Spleen (tissue), 11 donors: ENCODE measurements around the gene MYCN. TPM values are rescaled to one million over a fixed set of nuclear protein-coding genes. Genes with fewer than 3 reads are reported as not detected.
"Not testable (repeated sequence)": the region's sequence is repeated elsewhere in the genome, so short reads cannot be mapped to it uniquely, and the experiment has no call there.

ENCODE experiments used
- DNase-seq: peaks from one replicate; pipeline ENCODE4 v3.0.0-alpha.2; 2020
- H3K27ac ChIP-seq, 8 donors: fragments of 200-600 bp; sonication (generic) in 7 of 8; 1 replicate in 4 of 8; 2 replicates in 4 of 8; pipeline versions ENCODE4 v1.5.0 to v1.8.0; 2016 to 2021; ENCODE audit warnings: inconsistent platforms in 4 of 8, mild to moderate bottlenecking in 4 of 8, moderate library complexity in 1 of 8
- H3K27me3 ChIP-seq, 7 donors: fragments of 200-600 bp; sonication (generic) in 6 of 7; replicated peaks in 1 of 7; 1 replicate in 4 of 7; 2 replicates in 3 of 7; pipeline versions ENCODE4 v1.5.0 to v1.8.0; 2016 to 2021; ENCODE audit warnings: inconsistent platforms in 3 of 7, mild to moderate bottlenecking in 1 of 7
- H3K36me3 ChIP-seq, 6 donors: fragments of 200-600 bp; sonication (generic) in 5 of 6; 1 replicate in 4 of 6; 2 replicates in 2 of 6; pipeline versions ENCODE4 v1.5.0 to v1.8.0; 2016 to 2021; ENCODE audit warnings: inconsistent platforms in 2 of 6
- H3K4me1 ChIP-seq, 6 donors: fragments of 200-600 bp; sonication (generic) in 5 of 6; 1 replicate in 3 of 6; 2 replicates in 3 of 6; pipeline versions ENCODE4 v1.5.0 to v1.8.0; 2016 to 2021; ENCODE audit warnings: inconsistent platforms in 3 of 6
- H3K4me3 ChIP-seq, 8 donors: fragments of 200-600 bp; sonication (generic) in 7 of 8; 1 replicate in 4 of 8; 2 replicates in 4 of 8; pipeline versions ENCODE4 v1.5.0 to v1.8.0; 2016 to 2021; ENCODE audit warnings: inconsistent platforms in 4 of 8, mild to moderate bottlenecking in 4 of 8, moderate library complexity in 2 of 8
- H3K9me3 ChIP-seq, 8 donors: fragments of 200-600 bp; sonication (generic) in 7 of 8; 1 replicate in 4 of 8; 2 replicates in 4 of 8; pipeline versions ENCODE4 v1.5.0 to v1.8.0; 2016 to 2021; ENCODE audit warnings: inconsistent platforms in 4 of 8
- POLR2A ChIP-seq, 3 donors: fragments of 450-650 bp; IDR thresholded peaks; one replicate each; pipeline ENCODE4 v1.5.1; 2017; ENCODE audit warnings: antibody characterized with exemption in 3 of 3, mild to moderate bottlenecking in 1 of 3
- POLR2AphosphoS5 ChIP-seq, 3 donors: sonication (generic); formaldehyde crosslinking; IDR thresholded peaks; one replicate each; pipeline ENCODE4 v1.5.1; 2017; ENCODE audit warnings: antibody characterized with exemption in 3 of 3
- WGBS, 5 donors: extraction: QIAGEN DNeasy Blood & Tissue Kit in 3 of 5; methylation state at CpG; one replicate each; pipeline versions ENCODE4 v1.1.5 to v1.1.7; 2013 to 2018; 5-methylcytosine and 5-hydroxymethylcytosine counted together
- intact Hi-C: fragments of 100-400 bp; cut with DNase I; formaldehyde crosslinking; loops from one replicate; pipeline ENCODE4 v1.15.0; 2023; ENCODE audit warnings: low total_unique reads
- polyA plus RNA-seq, 3 donors: library from polyadenylated mRNA; stranded (reverse); fragments of 200-250 nt; gene quantifications; one replicate each; pipeline ENCODE4 v1.2.1, GENCODE V29; 2013
- total RNA-seq, 7 donors: library from RNA; depleted of rRNA in 3 of 7; stranded (reverse); fragments of >200 nt in 3 of 7; fragmentation: NEBNext Ultra II Directional in 4 of 7; extraction: Animal tissue kit (Norgen Biotek cat#: 25700) in 4 of 7; gene quantifications; one replicate each; pipeline versions ENCODE4 v1.1.0 to v1.2.1, GENCODE V29; 2016 to 2021
- TF ChIP-seq, protein P1 (sequence below), 11 experiments: fragments of 200-600 bp in 7 of 11; fragments of 450-650 bp in 4 of 11; sonication (generic) in 4 of 11; IDR thresholded peaks in 8 of 11; conservative IDR thresholded peaks in 3 of 11; 1 replicate in 7 of 11; 2 replicates in 4 of 11; pipeline versions ENCODE4 v1.4.0 to v1.8.0; 2016 to 2021; ENCODE audit warnings: antibody characterized with exemption in 11 of 11, inconsistent platforms in 4 of 11, mild to moderate bottlenecking in 1 of 11
- donor health status: healthy with polysubstance abuse.
- donor health status: DM: no; HTN: no; CAD: no; lungs with moderate emphysema.
- donor health status: DM: no; HTN: no; CAD: no.
- donor health status: Bipolar disorder and iron deficiency.
- donor health status: healthy.
- donor health status: DM: no; HTN: no; CAD: no.
- donor health status: DM: yes; HTN: yes; CAD: no.

Gene MYCN
- total and polyA plus RNA-seq, 10 donors = 0.03 to 1.3 (median 0.33) TPM; not detected in 2

DNA sequence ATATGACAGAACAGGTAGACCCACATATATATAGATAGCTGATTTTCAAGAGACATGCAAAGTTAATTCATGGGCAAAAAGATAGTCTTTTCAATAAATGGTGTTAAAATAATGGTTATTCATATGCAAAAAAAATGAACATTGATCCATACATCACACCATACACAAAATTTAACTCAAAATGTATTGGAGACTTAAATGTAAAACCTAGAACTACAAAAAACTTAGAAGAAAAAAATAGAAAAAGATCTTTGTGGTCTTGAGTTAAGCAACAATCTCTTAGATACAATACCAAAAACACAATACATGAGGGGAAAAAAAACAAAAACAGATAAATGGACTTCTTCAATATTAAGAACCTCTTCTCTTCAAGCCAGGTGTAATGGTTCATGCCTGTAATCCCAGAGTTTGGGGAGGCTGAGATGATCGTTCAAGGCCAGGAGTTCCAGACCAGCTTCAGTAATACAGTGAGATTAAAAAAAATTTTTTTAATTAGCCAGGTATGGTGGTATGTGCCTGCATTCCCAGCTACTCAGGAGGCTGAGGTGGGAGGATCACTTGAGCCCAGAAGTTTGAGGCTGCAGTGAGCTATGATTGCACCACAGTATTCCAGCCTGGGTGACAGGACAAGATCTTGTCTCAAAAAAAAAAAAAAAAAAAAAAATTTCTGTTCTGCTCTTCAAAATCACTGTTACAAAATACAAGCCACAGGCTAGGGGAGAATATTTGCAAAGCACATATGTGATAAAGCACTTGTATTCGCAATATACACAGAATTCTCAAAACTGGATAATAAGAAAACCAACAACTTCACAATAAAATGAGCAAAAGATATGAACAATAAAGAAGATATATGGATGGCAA lies 32.7 kb upstream of the MYCN start:
- TF ChIP-seq, protein P1, sequence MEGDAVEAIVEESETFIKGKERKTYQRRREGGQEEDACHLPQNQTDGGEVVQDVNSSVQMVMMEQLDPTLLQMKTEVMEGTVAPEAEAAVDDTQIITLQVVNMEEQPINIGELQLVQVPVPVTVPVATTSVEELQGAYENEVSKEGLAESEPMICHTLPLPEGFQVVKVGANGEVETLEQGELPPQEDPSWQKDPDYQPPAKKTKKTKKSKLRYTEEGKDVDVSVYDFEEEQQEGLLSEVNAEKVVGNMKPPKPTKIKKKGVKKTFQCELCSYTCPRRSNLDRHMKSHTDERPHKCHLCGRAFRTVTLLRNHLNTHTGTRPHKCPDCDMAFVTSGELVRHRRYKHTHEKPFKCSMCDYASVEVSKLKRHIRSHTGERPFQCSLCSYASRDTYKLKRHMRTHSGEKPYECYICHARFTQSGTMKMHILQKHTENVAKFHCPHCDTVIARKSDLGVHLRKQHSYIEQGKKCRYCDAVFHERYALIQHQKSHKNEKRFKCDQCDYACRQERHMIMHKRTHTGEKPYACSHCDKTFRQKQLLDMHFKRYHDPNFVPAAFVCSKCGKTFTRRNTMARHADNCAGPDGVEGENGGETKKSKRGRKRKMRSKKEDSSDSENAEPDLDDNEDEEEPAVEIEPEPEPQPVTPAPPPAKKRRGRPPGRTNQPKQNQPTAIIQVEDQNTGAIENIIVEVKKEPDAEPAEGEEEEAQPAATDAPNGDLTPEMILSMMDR (IDR thresholded peaks at IDR 0.05 in 8 of 11, conservative IDR thresholded peaks at IDR 0.05 in 3 of 11) = no peak
- no peak for TF ChIP-seq POLR2AphosphoS5 (IDR thresholded peaks at IDR 0.05)
- no peak for TF ChIP-seq POLR2A (IDR thresholded peaks at IDR 0.05)
- no peaks in the 10 kb centered on the region for H3K36me3 ChIP-seq
- H3K4me3 ChIP-seq = no peak overlapping the region
- peaks cover 0 to 3% (median 0%) of the 10 kb centered on the region in 7 donors for H3K27me3 ChIP-seq
- H3K4me1 ChIP-seq = no peaks in the 10 kb centered on the region
- no peak overlapping the region for H3K27ac ChIP-seq
- DNase-seq = no peak
- no peaks in the 10 kb centered on the region for H3K9me3 ChIP-seq
- intact Hi-C loops = no loop called here
- WGBS, 5 donors = 90 to 96% (median 93%) methylated on average over 2 of the region's 2 CpGs

DNA sequence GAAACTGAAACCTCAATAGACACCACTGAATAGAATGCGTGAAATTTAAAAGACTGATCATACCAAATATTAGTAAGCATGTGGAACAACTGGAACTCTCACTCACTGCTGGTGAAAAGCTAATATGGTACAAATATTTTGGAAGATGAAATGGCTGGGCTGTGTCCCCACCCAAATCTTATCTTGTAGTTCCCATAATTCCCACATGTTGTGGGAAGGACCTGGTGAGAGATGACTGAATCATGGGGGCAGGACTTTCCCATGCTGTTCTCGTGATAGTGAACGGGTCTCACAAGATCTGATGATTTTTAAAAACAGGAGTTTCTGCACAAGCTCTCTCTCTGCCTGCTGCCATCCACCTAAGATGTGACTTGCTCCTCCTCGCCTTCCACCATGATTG lies 32.0 kb upstream of the MYCN start:
- intact Hi-C loops = no loop called here
- Histone ChIP-seq H3K27ac (no peak overlapping the region), H3K4me3 (no peak overlapping the region), H3K27me3 (peaks cover 0 to 3% (median 0%) of the 10 kb centered on the region in 7 donors), H3K36me3 (no peaks in the 10 kb centered on the region), H3K9me3 (no peaks in the 10 kb centered on the region), H3K4me1 (no peaks in the 10 kb centered on the region)
- TF ChIP-seq POLR2A (IDR thresholded peaks at IDR 0.05) (no peak), POLR2AphosphoS5 (IDR thresholded peaks at IDR 0.05) (no peak)
- TF ChIP-seq, protein P1 (IDR thresholded peaks at IDR 0.05 in 8 of 11, conservative IDR thresholded peaks at IDR 0.05 in 3 of 11) = no peak
- 75 to 82% (median 81%) methylated on average over 4 of the region's 4 CpGs for WGBS, 5 donors
- DNase-seq = no peak

DNA sequence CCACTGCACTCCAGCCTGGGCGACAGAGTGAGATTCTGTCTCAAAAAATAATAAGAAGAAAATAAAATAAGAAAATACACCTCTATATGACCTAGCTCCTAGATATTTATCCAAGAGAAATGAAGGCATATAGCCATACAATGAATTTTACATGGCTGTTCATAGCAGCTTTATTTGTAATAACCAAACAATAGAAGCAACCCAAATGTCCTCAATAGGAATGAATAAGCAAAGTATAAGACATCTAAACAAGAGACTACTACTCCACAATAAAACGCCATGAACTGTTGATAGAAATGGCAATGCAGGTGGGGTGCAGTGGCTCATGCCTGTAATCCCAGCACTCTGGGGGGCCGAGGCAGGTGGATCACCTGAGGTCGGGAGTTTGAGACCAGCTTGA lies 31.2 kb upstream of the MYCN start:
- TF ChIP-seq, protein P1 (IDR thresholded peaks at IDR 0.05 in 8 of 11, conservative IDR thresholded peaks at IDR 0.05 in 3 of 11) = no peak
- TF ChIP-seq POLR2A (IDR thresholded peaks at IDR 0.05) (no peak), POLR2AphosphoS5 (IDR thresholded peaks at IDR 0.05) (no peak)
- Histone ChIP-seq H3K4me3 (no peak overlapping the region), H3K4me1 (no peaks in the 10 kb centered on the region), H3K36me3 (no peaks in the 10 kb centered on the region), H3K9me3 (no peaks in the 10 kb centered on the region), H3K27me3 (no peaks in the 10 kb centered on the region), H3K27ac (no peak overlapping the region)
- 85 to 95% (median 91%) methylated on average over 4 of the region's 4 CpGs for WGBS, 5 donors
- no peak for DNase-seq
- intact Hi-C loops = no loop called here

DNA sequence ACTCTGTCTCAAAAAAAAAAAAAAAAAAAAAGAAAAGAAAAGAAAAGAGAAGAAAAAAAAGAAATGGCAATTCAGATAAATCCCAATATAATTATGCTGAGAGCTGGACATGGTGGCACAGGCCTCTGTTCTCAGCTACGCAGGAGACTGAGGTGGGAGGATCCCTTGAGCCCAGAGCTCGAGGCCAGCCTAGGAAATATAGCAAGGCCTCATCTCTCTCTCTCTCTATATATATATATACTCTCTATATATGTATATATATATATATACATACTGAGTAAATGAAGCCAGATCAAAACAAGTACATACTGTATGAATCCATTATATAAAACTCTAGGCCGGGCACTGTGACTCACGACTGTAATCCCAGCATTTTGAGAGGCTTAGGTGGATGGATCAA lies 30.6 kb upstream of the MYCN start:
- no peaks in the 10 kb centered on the region for H3K4me1 ChIP-seq
- H3K36me3 ChIP-seq = no peaks in the 10 kb centered on the region
- DNase-seq = no peak
- no peaks in the 10 kb centered on the region for H3K27me3 ChIP-seq
- H3K27ac ChIP-seq = no peak overlapping the region
- intact Hi-C loops = no loop called here
- H3K4me3 ChIP-seq = no peak overlapping the region
- WGBS, 5 donors = 84 to 93% (median 90%) methylated on average over 4 of the region's 4 CpGs
- TF ChIP-seq, protein P1 (IDR thresholded peaks at IDR 0.05 in 8 of 11, conservative IDR thresholded peaks at IDR 0.05 in 3 of 11) = no peak
- TF ChIP-seq POLR2A (IDR thresholded peaks at IDR 0.05) (no peak), POLR2AphosphoS5 (IDR thresholded peaks at IDR 0.05) (no peak)
- H3K9me3 ChIP-seq = no peaks in the 10 kb centered on the region

DNA sequence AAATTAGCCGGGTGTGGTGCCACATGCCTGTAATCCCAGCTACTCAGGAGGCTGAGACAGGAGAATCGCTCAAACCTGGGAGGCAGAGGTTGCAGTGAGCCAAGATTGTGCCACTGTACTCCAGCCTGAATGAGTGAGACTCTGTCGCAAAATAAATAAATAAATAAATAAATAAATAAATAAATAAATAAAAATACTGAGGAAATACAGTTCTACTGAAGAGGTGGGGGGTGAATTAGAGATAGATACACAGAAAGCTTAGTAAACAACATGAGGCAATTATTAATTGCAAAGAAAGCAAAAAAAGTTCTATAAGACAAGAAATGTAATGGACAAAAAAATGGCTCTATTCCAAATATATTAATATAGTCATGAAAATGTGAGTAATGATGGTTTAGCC lies 29.1 kb upstream of the MYCN start:
- H3K36me3 ChIP-seq, intact Hi-C loops, DNase-seq, H3K27ac ChIP-seq, H3K27me3 ChIP-seq, H3K4me1 ChIP-seq, H3K4me3 ChIP-seq, H3K9me3 ChIP-seq: not testable (repeated sequence)
- WGBS, 5 donors = 85 to 94% (median 93%) methylated on average over 3 of the region's 3 CpGs
